ENCODE results near the gene LRRC4C. TPM values are rescaled to one million over a fixed set of nuclear protein-coding genes. Genes with fewer than 3 reads are reported as not detected.

LRRC4C gene
- total RNA-seq, 4 donors from 2014 or later: 1.5 to 2.8 (median 1.7) TPM

- H3K4me1 ChIP-seq: no peaks in the 10 kb centered on the region
- no peaks in the 10 kb centered on the region for H3K36me3 ChIP-seq
- ATAC-seq: no peak
- no peak overlapping the region for H3K27ac ChIP-seq
- 93% methylated on average over 3 of the region's 10 CpGs; no CpG with 5 or more reads in 1 of the 2 donors for WGBS, 2 donors (ENCODE audit: low coverage in 1 of 2)
- TF ChIP-seq EP300 (IDR thresholded peaks at IDR 0.05) (no peak), POLR2AphosphoS5 (IDR thresholded peaks at IDR 0.05) (no peak), CTCF (IDR thresholded peaks at IDR 0.05) (no peak), POLR2A (IDR thresholded peaks at IDR 0.05) (no peak)
- no peaks in the 10 kb centered on the region for H3K27me3 ChIP-seq
- H3K9me3 ChIP-seq: no peaks in the 10 kb centered on the region
- no peak overlapping the region for H3K4me3 ChIP-seq
Observed at GRCh38 chr11:41245704-41246398, 213.6 kb downstream of the LRRC4C start.

DNA sequence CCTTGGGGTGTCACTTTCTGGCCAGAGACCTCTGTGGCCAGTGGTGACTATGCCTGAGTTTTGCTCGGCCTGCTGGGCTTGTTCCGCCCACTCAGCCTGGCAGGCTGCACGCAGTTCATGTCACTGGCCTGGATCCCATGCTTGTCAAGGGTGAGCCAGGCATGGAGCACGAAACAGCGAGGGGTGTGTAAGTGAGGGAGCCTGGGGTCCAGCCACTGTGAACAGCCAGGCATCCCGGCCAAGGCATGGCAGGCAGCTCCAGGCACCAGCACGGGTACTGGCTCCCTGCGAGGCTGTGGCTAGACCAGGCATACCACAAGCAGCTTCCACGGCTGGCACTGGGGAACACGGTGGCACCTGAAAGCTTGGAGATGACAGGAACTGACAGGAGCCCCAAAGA lies 214.3 kb downstream of the LRRC4C start:
- Histone ChIP-seq H3K4me3 (no peak overlapping the region), H3K9me3 (no peaks in the 10 kb centered on the region), H3K36me3 (no peaks in the 10 kb centered on the region), H3K27ac (no peak overlapping the region), H3K4me1 (no peaks in the 10 kb centered on the region), H3K27me3 (no peaks in the 10 kb centered on the region)
- ATAC-seq: no peak
- TF ChIP-seq POLR2AphosphoS5 (IDR thresholded peaks at IDR 0.05) (no peak), POLR2A (IDR thresholded peaks at IDR 0.05) (no peak), CTCF (IDR thresholded peaks at IDR 0.05) (no peak), EP300 (IDR thresholded peaks at IDR 0.05) (no peak)
- 83% methylated on average over 2 of the region's 10 CpGs; no CpG with 5 or more reads in 1 of the 2 donors for WGBS, 2 donors (ENCODE audit: low coverage in 1 of 2)

DNA sequence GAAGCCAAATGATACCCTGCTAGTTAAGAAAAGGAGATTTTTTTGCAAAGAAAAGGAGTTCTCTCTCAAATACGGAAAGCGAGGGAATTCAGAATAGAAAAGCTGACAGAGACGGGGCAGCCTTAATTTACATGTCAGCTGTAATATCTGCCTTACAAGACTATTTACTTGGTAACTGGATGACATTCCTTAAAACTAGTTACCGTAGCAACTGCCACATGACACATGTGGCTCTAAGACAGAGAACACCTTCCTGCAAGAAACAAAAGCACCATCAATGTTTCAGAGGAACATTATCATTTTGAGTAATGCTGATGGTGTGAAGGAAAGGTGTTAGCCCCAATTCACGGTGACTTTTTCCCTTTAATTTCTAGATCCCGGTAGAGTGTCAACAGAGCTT lies 222.1 kb downstream of the LRRC4C start:
- no peaks in the 10 kb centered on the region for H3K27me3 ChIP-seq
- H3K4me3 ChIP-seq: no peak overlapping the region
- H3K4me1 ChIP-seq: no peaks in the 10 kb centered on the region
- no peak for ATAC-seq
- no peaks in the 10 kb centered on the region for H3K36me3 ChIP-seq
- TF ChIP-seq EP300 (IDR thresholded peaks at IDR 0.05): no peak
- no peak for TF ChIP-seq CTCF (IDR thresholded peaks at IDR 0.05)
- TF ChIP-seq POLR2AphosphoS5 (IDR thresholded peaks at IDR 0.05): no peak
- no peak for TF ChIP-seq POLR2A (IDR thresholded peaks at IDR 0.05)
- no peak overlapping the region for H3K27ac ChIP-seq
- 37 to 46% methylated on average over 6 of the region's 6 CpGs for WGBS, 2 donors (ENCODE audit: low coverage in 1 of 2)
- H3K9me3 ChIP-seq: no peaks in the 10 kb centered on the region

- WGBS, 2 donors (ENCODE audit: low coverage in 1 of 2): 58 to 65% methylated on average over 1 of the region's 1 CpG
- Histone ChIP-seq H3K36me3 (no peaks in the 10 kb centered on the region), H3K9me3 (no peaks in the 10 kb centered on the region), H3K27ac (no peak overlapping the region), H3K4me1 (no peaks in the 10 kb centered on the region), H3K27me3 (no peaks in the 10 kb centered on the region), H3K4me3 (no peak overlapping the region)
- TF ChIP-seq CTCF (IDR thresholded peaks at IDR 0.05): no peak
- TF ChIP-seq POLR2A (IDR thresholded peaks at IDR 0.05): no peak
- no peak for TF ChIP-seq POLR2AphosphoS5 (IDR thresholded peaks at IDR 0.05)
- no peak for TF ChIP-seq EP300 (IDR thresholded peaks at IDR 0.05)
- no peak for ATAC-seq
Observed at GRCh38 chr11:41235668-41236067, 223.8 kb downstream of the LRRC4C start.

Measured in gastroesophageal sphincter (tissue), 4 donors.